Activated CD4-positive, alpha-beta T cell treated with anti-CD3 and anti-CD28 coated beads for 48 hours (primary cell): Measurements from ENCODE around the gene BTC.
"Not testable (repeated sequence)": the region's sequence is repeated elsewhere in the genome, so short reads cannot be mapped to it uniquely, and the experiment has no call there.

Experiments
- DNase-seq: peaks from one replicate; pipeline ENCODE4 v3.0.0-alpha.2; 2020

Gene BTC, protein sequence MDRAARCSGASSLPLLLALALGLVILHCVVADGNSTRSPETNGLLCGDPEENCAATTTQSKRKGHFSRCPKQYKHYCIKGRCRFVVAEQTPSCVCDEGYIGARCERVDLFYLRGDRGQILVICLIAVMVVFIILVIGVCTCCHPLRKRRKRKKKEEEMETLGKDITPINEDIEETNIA

DNA sequence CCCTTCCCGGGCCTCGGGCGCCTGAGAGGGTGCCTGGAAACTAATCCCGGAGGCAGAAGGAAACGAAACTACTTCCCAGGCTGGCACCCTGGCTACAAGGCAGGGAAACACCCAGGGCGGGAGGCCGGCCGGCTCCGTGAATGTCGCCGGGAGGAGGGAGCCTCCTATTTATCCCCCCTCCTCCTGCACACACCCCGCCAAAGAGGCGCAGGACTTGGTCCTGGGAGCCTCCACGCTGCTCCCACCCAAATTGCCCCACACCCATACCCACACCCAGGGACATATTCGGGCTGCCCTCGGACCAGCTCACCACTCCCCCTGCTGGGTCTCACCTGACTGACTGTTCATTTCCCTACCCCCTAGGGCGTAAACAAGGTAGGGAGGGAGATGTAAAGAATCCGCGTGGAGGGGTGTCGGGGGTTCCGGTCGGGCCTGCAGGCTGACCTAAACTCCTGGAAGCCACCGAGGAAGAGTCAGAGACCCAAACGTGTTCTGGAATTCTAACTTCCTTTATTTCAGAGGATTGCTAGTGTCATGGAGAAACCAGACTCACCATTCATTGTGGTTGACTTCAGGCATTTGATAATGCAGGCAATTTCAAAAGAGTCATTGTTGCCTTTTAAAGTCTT, at the start of gene BTC:
BTC (minus strand) TSS at position 142 of the 629 bp plus-strand sequence. CDS start 198 bp downstream, outside the sequence.
- DNase-seq, result peak; percentile 10

DNA sequence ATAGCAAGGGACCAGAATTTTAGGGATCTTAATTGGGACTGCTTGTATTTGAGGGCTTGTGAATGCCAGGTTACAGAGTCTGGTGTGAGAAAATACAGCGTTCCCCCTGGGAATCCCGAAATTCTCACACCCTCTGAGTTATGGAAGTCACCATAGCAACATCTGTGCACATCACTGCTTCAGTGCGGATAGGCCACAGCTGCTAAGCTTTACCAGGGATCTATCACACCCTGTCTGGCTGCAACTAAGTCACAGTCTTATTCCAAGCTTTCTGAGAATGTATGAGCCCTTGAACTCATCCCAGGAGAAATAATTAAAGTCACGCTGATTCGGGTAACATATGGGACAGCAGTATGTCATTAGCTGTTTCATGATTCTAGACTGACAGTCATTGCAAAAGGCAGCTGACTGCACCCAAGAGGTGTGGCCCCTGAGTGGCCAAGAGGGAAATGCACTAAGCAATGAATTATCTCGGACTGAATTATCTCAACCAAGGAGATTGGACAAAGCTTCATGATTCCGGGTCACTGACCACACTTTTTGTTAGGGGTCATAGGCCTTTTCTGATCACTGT, 46.7 kb upstream of the BTC start:
- no peak for DNase-seq

DNA sequence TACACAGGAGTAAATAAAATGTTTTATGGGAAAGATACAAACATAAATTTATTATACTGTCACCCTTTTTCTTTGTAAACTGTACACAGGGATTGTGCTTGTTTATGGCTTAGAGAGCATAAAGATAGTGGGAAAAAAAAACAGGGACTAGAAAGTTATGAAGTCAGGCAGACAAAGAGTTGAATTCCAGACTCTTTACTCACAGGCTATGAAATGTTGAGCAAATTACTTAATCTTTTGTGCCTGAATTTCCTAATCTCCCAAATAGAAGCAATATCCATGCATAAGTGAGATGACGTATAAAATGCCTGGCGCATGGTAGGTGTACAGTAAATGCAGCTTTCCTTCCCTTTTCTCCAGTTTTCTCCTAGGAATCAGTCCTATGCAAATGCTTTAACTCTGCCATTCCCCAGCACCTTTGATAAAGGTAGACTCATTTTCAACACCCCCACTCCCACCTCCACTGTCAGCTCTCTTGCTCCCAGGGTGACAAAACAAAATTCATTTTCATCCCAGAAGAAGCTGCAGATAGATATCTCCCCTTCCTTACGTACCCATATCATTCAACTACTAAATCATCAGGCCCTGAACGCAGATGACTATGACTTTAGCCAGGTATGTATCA, 44.5 kb upstream of the BTC start:
- no peak for DNase-seq

DNA sequence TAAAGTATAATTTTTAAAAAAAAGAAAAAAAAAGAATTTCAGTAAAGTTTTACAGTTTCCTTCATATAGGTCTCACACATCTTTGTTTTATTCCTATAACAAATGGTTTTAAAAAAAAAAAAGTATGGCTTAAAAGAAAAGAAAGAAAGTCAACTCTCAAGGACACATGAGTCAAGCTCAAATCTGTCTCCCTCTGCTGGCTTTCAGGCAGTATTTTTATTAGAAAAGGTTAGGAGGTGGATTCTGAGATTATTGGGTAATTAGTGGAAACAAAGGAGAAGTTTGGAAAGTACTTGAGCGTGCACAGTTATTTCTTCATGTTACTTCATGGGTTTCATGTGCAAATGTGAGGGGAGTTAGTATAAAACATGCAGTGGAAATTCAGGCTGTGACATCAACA, 36.6 kb upstream of the BTC start:
- no peak for DNase-seq

DNA sequence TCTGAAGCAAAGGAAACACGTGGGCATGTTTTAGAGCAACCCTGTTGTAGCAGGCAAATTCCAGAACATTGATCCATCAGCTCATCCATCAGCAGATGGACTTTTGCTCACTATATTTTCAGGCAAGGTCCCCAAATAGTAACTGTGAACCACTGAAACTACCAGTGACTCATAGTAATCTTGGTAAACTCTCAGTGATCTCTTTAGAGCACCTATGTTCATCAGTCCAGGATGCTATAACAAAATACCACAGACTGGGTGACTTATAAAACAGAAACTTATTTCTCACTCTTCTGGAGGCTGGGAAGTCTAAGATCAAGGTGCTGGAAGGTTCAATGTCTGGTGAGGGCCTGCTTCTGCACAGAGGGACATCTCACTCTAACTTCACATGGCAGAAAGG, 28.9 kb upstream of the BTC start:
- DNase-seq, result no peak

DNA sequence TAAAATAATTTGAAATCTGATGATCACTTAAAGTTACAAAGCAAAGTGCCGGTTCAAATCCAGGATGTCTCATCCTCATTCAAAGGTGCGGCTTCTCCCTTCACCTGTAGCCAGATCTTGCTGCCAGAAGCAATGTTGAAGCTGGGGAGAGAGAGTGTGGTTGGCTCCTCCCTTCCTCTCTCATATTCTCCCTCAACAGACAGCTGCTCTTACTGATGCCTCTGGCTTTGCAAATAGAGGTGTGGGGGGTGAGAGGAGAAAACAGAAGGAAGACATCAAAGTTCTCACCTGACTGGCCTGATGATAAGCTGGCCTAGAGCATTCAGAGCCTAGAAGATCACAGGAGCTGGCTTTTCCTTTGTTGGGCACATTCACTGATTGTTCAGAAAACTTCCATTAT, 28.3 kb upstream of the BTC start:
- no peak for DNase-seq

DNA sequence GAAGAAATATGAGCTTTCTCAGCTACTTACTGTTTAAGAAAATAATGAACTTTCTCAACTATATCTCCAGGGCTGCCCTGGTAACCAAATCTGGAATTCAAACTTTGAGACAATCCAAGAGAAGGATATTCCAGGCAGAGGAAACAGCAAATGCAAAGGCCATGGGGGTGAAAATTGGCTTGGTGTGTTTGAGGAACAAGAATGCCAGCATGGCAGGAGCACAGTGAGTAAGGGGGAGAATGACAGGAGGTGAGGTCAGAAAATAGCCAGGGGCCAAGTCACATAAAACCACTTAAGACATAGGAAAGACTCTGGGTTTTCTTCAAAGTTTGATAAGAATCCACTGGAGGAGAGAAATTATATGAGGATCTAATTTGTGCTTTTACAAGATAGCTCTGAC, 27.2 kb upstream of the BTC start:
- DNase-seq, result no peak

DNA sequence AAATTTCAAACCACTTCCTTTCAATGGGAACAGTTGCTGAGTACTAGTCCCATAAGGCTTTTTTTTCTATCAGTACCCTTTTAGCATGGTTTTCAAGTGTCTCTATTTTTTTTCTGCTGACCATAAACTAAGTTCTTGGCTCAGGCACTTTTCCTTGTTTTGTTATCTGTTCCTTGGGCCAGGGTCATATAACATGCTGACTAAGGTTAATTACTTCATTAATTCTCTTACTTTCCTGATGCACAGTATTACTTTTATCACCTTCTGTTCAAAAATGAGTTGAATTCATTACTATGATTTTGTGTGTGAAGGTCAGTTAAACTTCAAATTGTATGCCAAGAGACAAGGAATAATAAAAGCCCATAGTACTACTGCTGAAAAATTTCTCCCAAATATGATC, 19.7 kb upstream of the BTC start:
- no peak for DNase-seq

DNA sequence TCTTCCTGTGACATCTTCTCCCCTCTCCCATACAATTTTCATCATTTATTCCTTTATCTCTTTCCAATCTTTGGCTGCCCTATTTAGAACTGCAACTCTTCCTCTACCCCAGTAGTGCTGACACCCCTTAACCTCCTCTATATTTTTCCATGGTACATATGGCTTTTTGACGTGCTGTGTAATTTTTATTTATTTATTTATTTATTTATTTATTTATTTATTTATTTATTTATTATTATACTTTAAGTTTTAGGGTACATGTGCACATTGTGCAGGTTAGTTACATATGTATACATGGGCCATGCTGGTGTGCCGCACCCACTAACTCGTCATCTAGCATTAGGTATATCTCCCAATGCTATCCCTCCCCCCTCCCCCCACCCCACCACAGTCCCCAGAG, 17.7 kb upstream of the BTC start:
- DNase-seq, result not testable (repeated sequence)

DNA sequence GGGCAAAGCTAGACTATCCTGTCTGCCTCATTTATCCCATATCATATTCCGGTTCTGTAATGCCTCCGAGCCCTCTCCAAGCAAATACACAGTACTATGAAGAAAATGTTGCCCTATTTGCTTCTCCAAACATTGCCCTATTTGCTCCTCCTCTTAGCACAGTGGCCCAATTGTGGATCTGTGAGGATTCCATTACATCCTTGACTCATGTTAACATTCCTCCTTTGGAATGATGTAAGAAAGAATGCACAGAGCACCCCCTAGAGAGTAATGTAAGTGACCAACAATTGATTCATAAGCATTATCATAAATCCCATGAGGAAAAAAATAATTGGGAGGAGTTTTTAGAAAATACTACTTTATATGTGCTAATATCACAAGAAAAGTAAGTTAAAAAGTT, 11.3 kb upstream of the BTC start:
- no peak for DNase-seq

DNA sequence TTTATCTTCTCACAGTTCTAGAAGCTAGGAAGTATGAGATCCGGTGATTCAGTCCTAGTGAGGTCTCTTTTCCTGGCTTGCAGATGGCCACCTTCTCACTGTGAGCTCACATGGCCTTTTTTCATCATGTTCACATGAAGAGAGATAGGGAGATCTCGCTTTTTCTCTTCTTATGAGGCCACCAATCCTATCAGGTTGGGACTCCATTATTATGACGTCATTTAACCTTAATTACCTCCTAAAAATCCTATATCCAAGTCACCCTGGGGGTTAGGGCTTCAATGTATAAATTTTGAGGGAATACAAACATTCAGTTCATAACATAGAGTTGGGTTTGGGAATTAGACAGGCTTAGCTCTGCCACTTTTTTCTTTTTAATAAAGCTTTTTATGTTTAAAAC, 6.0 kb upstream of the BTC start:
- DNase-seq, result no peak

DNA sequence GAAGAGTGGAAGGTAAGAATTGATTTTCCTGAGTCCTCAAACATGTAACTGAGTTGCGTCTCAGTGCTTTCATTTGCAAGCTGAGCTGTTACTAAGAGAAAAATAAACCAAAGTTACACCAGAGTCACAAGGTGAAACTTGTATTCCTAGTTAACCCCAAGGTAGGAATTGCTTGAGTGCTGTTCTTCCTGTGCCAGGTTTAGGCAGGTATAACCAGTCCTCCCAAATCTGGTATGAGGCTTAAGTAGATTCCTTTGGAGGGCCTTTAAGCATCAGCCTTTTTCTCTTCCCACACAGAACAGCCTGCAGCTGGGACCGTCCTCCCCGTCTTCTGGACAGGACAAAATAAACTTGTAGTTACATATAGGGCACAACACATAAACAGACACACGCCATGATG, 2.3 kb upstream of the BTC start:
- DNase-seq, result no peak

DNA sequence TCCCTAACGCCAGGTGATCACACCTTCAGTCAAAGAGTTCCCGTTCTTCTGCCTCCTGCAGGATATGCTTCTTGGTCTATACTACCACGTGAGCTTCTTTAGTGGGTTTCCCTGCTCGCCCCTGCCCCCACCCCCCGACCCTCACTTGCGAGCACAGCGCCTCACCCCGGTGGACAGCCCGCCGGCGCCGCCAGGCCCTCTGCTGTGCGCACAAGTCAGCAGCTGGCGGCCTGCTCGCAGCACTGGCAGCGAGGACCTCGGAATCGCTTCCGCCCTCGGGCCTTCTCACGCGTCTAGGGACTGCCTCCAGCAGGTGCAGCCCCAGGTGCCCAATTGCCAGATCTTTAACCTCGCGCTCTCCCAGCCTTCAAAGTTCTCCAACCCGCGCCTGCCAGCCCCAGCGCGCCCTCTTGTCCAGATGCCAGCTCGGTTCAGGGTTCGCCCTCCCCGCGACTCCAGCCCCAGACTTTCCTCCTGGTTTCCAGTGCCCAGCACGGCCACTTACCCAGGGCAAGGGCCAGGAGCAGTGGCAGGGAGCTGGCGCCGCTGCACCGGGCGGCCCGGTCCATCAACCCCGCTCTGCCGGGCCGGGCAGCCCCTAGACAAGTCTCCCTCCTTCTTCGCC, 454 bp downstream of the BTC start:
- DNase-seq, result peak; percentile 22

DNA sequence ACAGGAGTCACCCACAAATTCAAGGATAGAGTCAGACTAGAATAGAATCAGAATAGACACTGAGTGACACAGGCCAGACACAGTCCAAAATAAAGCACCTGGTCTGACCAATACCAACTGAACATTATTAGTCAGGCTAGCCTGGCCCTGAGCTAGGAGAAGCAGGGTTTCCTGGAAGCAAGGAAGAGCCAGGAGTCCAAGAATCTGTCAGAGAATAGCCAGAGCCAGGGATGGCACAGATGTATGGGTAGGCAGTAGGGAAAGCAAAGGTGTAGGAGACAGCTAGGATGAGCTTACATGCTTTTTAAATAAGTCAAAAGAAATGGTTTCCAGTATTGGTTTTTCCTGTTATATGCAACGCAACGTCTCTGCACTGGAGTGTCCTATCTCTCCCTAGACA, 3.7 kb downstream of the BTC start:
- no peak for DNase-seq

DNA sequence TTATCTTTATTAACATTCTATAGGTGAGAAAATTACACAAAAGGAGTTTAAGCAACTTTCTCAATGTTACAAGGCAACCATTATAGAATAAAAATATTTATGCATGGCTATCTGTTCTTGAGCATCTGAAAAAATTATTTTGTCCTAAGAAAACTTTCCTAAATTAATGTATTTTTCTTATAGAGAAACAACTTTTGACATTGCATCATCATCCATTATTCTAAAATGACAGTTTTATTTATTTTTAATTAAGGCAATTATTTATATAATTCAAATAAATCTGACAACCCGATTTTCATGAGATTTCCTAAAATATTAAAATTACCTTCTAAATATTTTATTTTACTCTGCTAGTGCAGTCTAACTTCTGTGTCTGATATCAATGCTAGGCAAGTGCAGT, 4.8 kb downstream of the BTC start:
- DNase-seq, result no peak

DNA sequence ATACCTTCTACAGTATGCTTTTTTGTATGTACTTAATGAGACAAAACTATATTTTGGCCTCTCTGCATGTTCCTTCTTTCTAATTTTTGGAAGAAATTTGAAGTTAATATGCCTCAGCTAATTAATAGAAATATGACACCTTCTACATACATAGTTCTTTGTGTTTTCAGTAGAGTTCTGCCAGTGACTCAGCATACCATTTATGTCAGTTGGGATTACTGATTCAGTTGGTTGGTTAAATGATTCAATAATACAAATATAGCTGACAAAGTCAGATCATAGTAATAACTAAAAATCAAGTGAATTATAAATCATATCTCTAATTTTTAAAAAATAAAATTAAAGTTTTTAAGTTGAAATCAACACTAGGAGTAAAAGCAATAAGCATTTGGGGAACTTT, 16.8 kb downstream of the BTC start:
- no peak for DNase-seq

DNA sequence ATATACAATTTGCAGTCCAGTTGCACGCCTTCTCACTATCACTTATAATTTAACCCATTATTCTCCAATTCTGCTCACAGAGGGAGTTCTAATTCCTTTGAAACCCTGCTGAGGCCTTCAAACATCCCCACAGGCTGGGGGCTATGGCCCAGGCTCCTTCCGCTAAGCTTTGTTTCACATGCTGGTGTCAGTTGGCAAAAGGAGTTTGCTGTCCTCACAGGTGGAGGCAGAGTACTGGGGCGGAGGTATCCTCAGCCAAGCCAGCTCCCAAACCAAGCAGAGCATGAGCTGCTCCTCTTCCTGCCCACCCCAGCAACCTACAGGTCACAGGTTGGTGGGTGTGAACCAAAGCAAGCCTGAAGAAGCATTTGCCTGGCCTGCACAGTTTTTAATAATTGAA, 21.5 kb downstream of the BTC start:
- DNase-seq, result no peak

DNA sequence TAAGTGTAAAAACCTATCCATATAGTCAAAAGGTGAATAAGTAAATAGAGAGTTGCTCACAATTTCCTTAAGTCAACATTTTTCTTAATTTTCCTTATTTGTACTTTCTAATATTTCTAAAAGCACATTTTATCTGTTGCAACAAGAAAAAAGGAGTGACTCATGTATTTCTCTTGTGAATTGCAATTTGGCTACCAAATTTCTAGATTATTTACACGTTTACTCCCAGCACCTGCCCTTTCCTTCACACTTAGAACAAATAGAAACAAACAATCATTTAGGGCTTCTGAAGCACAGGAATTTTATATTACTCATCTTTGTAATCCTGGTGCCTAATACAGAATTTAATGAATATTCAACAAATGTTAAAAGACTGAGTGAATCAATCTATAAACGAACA, 22.2 kb downstream of the BTC start:
- no peak for DNase-seq

DNA sequence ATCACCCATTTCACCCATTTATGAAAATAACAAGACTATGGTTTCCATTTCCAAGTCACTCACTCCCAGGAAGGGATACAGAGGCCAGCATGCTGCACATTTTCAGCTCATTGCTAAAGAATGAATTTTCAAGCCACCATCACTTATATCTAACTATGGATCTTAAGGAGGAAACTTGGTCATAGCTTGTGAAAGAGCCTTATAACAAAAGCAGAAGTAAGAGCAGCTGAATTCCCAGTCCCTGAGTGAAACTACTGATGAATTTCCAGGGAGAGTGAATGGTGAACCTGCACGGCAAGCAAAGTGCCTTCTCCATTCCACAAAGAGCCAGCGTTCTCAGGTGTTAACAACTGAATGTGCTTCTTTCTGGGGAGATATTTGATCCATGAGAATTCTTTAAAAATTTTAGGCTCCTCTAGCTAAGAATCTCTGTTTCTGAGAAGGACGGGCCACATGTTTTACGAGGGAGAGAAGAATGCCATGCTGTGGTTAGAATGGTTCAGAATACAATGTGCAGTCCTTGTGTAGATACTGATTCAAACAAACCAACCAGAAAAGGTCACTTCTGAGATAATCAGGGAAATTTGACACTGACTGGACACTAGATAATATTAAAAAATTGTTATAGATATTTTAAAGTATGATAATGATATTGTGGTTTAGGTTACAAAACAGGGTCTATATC, 24.0 kb downstream of the BTC start:
- DNase-seq, result no peak

DNA sequence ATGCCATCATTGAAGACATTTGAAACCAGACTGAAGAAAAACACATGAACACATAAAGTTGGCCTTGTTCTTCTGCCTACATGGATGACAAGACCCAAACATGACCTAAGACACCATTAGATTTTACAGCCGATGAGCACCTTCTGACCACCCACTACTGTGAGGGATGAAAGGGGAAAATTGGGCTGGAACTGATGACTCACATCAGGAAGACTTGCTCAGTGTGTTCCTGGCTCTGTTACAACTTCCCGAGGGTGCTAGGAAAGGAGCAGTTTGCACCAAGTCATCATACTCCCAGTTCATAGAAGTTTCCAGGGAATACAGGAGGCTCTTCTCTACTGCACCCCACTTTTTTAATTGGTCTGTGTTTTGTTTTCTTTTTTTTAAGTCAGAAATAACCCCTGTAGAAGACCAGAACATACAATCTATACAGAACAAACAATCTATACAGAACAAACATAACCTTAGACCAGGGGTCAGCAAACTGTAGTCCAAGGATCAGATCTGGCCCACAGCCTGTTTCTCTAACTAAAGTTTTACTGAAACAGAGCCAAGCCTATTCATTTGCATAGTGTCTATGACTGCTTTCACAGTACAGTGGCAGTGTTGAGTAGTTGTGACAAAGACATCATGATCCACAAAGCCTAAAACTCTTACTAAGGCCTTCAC, 25.3 kb downstream of the BTC start:
- DNase-seq, result no peak

DNA sequence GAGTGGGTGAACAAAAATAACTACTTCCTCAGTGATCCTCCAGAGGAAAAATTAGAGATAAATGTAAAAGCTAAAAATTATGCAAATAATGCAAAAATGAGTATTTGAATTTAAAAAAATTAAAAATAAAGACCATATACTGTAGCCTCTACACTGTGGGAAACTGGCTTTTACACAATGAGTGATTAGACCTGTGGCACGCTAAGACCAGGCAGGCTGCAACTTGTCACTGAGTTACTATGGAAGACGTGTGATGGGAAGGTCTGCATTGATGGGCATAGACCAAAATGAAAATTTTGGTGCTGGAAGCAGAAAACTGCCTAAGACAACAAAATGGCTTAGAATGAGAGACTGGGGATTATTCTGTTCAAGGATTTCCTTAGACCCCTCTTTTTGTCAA, 30.2 kb downstream of the BTC start:
- no peak for DNase-seq

DNA sequence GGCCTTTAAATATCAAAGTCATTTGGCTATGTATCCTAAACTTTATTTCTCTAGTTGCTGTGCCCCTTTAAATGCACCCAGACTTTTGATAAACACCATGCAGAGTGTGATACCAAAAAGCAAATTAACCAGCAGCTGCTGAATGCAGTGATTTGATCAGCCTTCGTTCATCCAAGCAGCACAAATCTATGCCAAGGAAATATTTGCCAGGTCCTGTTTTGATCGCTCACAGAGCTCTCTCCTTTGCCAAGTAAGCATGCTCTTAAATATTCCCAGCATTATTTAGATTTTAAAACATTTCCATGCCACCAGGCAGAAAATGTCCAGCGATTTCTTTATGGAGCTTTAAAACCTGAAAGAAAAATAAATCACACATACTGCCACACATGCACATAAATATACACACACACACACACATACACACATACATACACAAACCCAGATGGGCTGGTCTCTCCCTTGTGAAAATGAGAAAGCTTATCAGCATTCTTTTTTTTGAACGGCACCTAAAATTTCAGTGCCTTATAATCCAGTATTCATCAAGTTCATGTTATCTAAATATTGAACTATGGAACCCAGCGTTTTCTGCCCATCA, 35.7 kb downstream of the BTC start:
- no peak for DNase-seq
